DMS79 (cell line): ENCODE results near the gene TIAM1.
"Not testable (repeated sequence)": the region's sequence is repeated elsewhere in the genome, so short reads cannot be mapped to it uniquely, and the experiment has no call there.

Experiments used
- DNase-seq: peaks from one replicate; lab custom pipeline; 2025; lab: John Stamatoyannopoulos, UW

The TIAM1 gene

GRCh38 chr21:31251686-31252085 lies 92.4 kb downstream of the TIAM1 start:
- no peak for DNase-seq

- no peak for DNase-seq
Measured at GRCh38 chr21:31248598-31248997, 95.5 kb downstream of the TIAM1 start.

GRCh38 chr21:31243611-31244010 lies 100.5 kb downstream of the TIAM1 start:
- DNase-seq, result no peak

GRCh38 chr21:31236528-31236927 lies 107.5 kb downstream of the TIAM1 start:
- DNase-seq, result no peak

GRCh38 chr21:31235671-31236450 lies 108.2 kb downstream of the TIAM1 start:
- no peak for DNase-seq

- no peak for DNase-seq
Measured at GRCh38 chr21:31234936-31235335, 109.1 kb downstream of the TIAM1 start.

- DNase-seq, result no peak
Measured at GRCh38 chr21:31233711-31234110, 110.3 kb downstream of the TIAM1 start.

GRCh38 chr21:31232344-31232743 lies 111.7 kb downstream of the TIAM1 start:
- no peak for DNase-seq

- no peak for DNase-seq
Measured at GRCh38 chr21:31230937-31231336, 113.1 kb downstream of the TIAM1 start.

- DNase-seq, result not testable (repeated sequence)
Measured at GRCh38 chr21:31228723-31229122, 115.3 kb downstream of the TIAM1 start.

GRCh38 chr21:31225713-31226112 lies 118.3 kb downstream of the TIAM1 start:
- no peak for DNase-seq

GRCh38 chr21:31222142-31222541 lies 121.9 kb downstream of the TIAM1 start:
- DNase-seq, result no peak

GRCh38 chr21:31221043-31221442 lies 123.0 kb downstream of the TIAM1 start:
- DNase-seq, result no peak

GRCh38 chr21:31220575-31220974 lies 123.5 kb downstream of the TIAM1 start:
- no peak for DNase-seq

GRCh38 chr21:31218830-31219608 lies 125.0 kb downstream of the TIAM1 start:
- no peak for DNase-seq

GRCh38 chr21:31216206-31216605 lies 127.9 kb downstream of the TIAM1 start:
- no peak for DNase-seq

- no peak for DNase-seq
Measured at GRCh38 chr21:31213787-31214186, 130.3 kb downstream of the TIAM1 start.

GRCh38 chr21:31211836-31212235 lies 132.2 kb downstream of the TIAM1 start:
- DNase-seq, result no peak

- DNase-seq, result no peak
Measured at GRCh38 chr21:31205412-31205811, 138.6 kb downstream of the TIAM1 start.

GRCh38 chr21:31204801-31205200 lies 139.3 kb downstream of the TIAM1 start:
- DNase-seq, result no peak

- no peak for DNase-seq
Measured at GRCh38 chr21:31203431-31204054, 140.5 kb downstream of the TIAM1 start.

- no peak for DNase-seq
Measured at GRCh38 chr21:31201548-31201947, 142.5 kb downstream of the TIAM1 start.

- DNase-seq, result no peak
Measured at GRCh38 chr21:31201144-31201543, 142.9 kb downstream of the TIAM1 start.
